Tibial artery (tissue), 4 donors: Measurements from ENCODE around the gene MIPOL1.
"Not testable (repeated sequence)": the region's sequence is repeated elsewhere in the genome, so short reads cannot be mapped to it uniquely, and the experiment has no call there.

ENCODE experiments used
- DNase-seq, 2 donors: peaks; one replicate each; pipeline ENCODE4 v3.0.0-alpha.2; 2019
- H3K27ac ChIP-seq, 2 donors: fragments of 200-600 bp; sonication (generic) in 1 of 2; 1 replicate in 1 of 2; 2 replicates in 1 of 2; pipeline ENCODE4 v1.5.1; 2018 to 2019; ENCODE audit warnings: mild to moderate bottlenecking in 1 of 2
- H3K27me3 ChIP-seq, 2 donors: fragments of 200-600 bp; sonication (generic) in 1 of 2; one replicate each; pipeline versions ENCODE4 v1.5.1 to v1.6.0; 2016 to 2019
- H3K36me3 ChIP-seq, 3 donors: fragments of 200-600 bp; sonication (generic) in 2 of 3; one replicate each; pipeline ENCODE4 v1.5.1; 2016 to 2019; ENCODE audit warnings: mild to moderate bottlenecking in 2 of 3
- H3K4me1 ChIP-seq, 4 donors: fragments of 200-600 bp; sonication (generic) in 2 of 4; 1 replicate in 3 of 4; 2 replicates in 1 of 4; pipeline ENCODE4 v1.5.1; 2016 to 2019
- H3K4me3 ChIP-seq, 2 donors: fragments of 200-600 bp; sonication (generic) in 1 of 2; 1 replicate in 1 of 2; 2 replicates in 1 of 2; pipeline ENCODE4 v1.5.1; 2018 to 2019; ENCODE audit warnings: mild to moderate bottlenecking in 2 of 2
- H3K9me3 ChIP-seq, 3 donors: fragments of 200-600 bp; sonication (generic) in 1 of 3; one replicate each; pipeline ENCODE4 v1.5.1; 2016 to 2019
- intact Hi-C: fragments of 100-400 bp; cut with DNase I; formaldehyde crosslinking; loops from one replicate; pipeline ENCODE4 v1.15.0; 2023; ENCODE audit warnings: low total_unique reads
- TF ChIP-seq, protein P1 (sequence below), 2 experiments: fragments of 200-600 bp in 1 of 2; fragments of 450-650 bp in 1 of 2; IDR thresholded peaks; one replicate each; pipeline ENCODE4 v1.5.1; 2017 to 2019; ENCODE audit warnings: antibody characterized with exemption in 2 of 2, mild to moderate bottlenecking in 1 of 2, moderate library complexity in 1 of 2

Gene MIPOL1

DNA sequence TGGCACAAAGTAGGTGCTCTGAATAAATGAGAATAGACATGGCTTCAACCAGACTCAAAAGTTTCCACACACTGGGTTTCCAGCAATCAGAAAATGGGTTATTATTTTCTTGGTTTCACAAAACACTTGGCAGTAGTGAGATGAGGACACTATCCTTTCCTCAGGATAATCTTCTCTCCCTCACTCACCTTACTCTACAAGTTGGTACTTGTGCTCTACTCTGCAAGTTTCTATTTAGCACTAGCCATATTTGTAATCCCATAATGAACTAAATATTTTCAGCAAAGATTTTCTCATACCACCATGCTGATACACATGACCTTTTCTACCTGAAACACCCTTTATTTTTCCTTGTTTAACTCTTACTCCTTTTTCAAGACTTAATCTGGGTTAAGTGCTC is 259.6 kb downstream of the MIPOL1 start:
- H3K27me3 ChIP-seq: no peaks in the 10 kb centered on the region
- H3K36me3 ChIP-seq: no peaks in the 10 kb centered on the region
- H3K27ac ChIP-seq: no peak overlapping the region
- H3K4me3 ChIP-seq: no peak overlapping the region
- intact Hi-C loops: no loop called here
- no peak for DNase-seq
- H3K9me3 ChIP-seq: peaks cover 0 to 6% (median 0%) of the 10 kb centered on the region in 3 donors
- no peaks in the 10 kb centered on the region for H3K4me1 ChIP-seq
- TF ChIP-seq, protein P1, sequence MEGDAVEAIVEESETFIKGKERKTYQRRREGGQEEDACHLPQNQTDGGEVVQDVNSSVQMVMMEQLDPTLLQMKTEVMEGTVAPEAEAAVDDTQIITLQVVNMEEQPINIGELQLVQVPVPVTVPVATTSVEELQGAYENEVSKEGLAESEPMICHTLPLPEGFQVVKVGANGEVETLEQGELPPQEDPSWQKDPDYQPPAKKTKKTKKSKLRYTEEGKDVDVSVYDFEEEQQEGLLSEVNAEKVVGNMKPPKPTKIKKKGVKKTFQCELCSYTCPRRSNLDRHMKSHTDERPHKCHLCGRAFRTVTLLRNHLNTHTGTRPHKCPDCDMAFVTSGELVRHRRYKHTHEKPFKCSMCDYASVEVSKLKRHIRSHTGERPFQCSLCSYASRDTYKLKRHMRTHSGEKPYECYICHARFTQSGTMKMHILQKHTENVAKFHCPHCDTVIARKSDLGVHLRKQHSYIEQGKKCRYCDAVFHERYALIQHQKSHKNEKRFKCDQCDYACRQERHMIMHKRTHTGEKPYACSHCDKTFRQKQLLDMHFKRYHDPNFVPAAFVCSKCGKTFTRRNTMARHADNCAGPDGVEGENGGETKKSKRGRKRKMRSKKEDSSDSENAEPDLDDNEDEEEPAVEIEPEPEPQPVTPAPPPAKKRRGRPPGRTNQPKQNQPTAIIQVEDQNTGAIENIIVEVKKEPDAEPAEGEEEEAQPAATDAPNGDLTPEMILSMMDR (IDR thresholded peaks at IDR 0.05): no peak

- H3K9me3 ChIP-seq, intact Hi-C loops, DNase-seq, H3K27me3 ChIP-seq, H3K27ac ChIP-seq, H3K36me3 ChIP-seq, H3K4me1 ChIP-seq, H3K4me3 ChIP-seq: not testable (repeated sequence)
These were observed 264.7 kb downstream of the MIPOL1 start for GRCh38 chr14:37462426-37462825.

GRCh38 chr14:37464192-37464858 is 266.6 kb downstream of the MIPOL1 start:
- Histone ChIP-seq H3K27ac (no peak overlapping the region), H3K9me3 (peaks cover 0 to 6% (median 0%) of the 10 kb centered on the region in 3 donors), H3K4me1 (no peaks in the 10 kb centered on the region), H3K4me3 (no peak overlapping the region), H3K27me3 (no peaks in the 10 kb centered on the region), H3K36me3 (no peaks in the 10 kb centered on the region)
- no peak for DNase-seq
- intact Hi-C loops: no loop called here
- TF ChIP-seq, protein P1 (IDR thresholded peaks at IDR 0.05): no peak

GRCh38 chr14:37466003-37466622 is 268.4 kb downstream of the MIPOL1 start:
- DNase-seq: no peak
- TF ChIP-seq, protein P1 (IDR thresholded peaks at IDR 0.05): no peak
- no peak overlapping the region for H3K27ac ChIP-seq
- H3K9me3 ChIP-seq: peaks cover 0 to 6% (median 0%) of the 10 kb centered on the region in 3 donors
- no peaks in the 10 kb centered on the region for H3K4me1 ChIP-seq
- peaks cover 0 to 6% (median 0%) of the 10 kb centered on the region in 3 donors for H3K36me3 ChIP-seq
- no peaks in the 10 kb centered on the region for H3K27me3 ChIP-seq
- intact Hi-C loops: no loop called here
- no peak overlapping the region for H3K4me3 ChIP-seq

DNA sequence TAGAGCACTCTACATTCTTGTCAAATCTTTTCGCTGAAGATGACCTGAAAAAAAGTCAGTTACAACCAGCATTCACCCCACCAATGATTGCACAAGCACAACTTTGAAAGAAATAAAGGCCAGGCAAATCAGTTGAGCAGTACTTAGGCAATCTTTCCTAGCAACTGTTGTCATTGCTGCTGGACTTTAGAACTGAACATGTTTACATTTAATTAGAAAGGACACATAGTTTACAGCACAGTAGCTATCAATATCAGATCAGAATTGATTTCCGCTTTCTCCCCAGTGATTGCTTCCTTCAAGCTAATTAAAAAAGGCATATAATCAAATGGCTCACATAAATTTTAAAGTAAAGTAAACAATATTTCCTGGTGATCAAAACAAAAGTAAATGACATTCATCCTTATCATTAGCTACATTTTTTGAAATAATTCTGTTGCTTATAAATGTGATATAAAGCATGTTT is 268.9 kb downstream of the MIPOL1 start:
- intact Hi-C loops: no loop called here
- peaks cover 0 to 6% (median 0%) of the 10 kb centered on the region in 3 donors for H3K9me3 ChIP-seq
- H3K4me3 ChIP-seq: no peak overlapping the region
- no peaks in the 10 kb centered on the region for H3K27me3 ChIP-seq
- TF ChIP-seq, protein P1 (IDR thresholded peaks at IDR 0.05): no peak
- no peaks in the 10 kb centered on the region for H3K4me1 ChIP-seq
- no peak overlapping the region for H3K27ac ChIP-seq
- H3K36me3 ChIP-seq: peaks cover 0 to 6% (median 0%) of the 10 kb centered on the region in 3 donors
- DNase-seq: no peak

DNA sequence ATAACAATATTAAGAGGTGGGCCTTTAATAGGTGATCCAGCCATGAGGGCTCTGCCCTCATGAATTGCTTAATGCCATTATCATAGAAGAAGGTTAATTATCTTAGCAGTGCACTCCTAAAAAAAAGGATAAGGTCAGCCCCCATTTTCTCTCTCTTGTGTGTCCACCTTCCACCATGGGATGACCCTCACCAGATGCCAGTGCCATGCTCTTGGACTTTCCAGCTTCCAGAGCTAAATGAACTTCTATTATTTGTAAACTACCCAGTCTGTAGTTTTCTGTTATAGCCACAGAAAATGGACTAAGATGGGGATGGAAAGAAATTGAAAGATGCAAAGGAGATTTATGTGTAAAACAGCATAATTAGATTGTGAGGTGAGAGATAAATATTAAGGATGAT is 271.9 kb downstream of the MIPOL1 start:
- TF ChIP-seq, protein P1 (IDR thresholded peaks at IDR 0.05): no peak
- no peak overlapping the region for H3K27ac ChIP-seq

More for the DNA sequence above, 271.9 kb downstream of the MIPOL1 start:
- H3K36me3 ChIP-seq: peaks cover 0 to 11% (median 0%) of the 10 kb centered on the region in 3 donors
- no peaks in the 10 kb centered on the region for H3K4me1 ChIP-seq
- intact Hi-C loops: no loop called here
- H3K4me3 ChIP-seq: no peak overlapping the region
- peaks cover 0 to 9% (median 0%) of the 10 kb centered on the region in 3 donors for H3K9me3 ChIP-seq
- H3K27me3 ChIP-seq: no peaks in the 10 kb centered on the region
- no peak for DNase-seq
